Kidney (tissue), 14 donors: ENCODE results near the gene NLGN1. TPM values are rescaled to one million over a fixed set of nuclear protein-coding genes. Genes with fewer than 3 reads are reported as not detected.

Experiments used
- DNase-seq, 5 donors: peaks; one replicate each; pipeline ENCODE4 v3.0.0-alpha.2; 2013 to 2020
- FAIRE-seq: peaks from 2 replicates; lab custom pipeline; 2012; peaks lifted over from hg19 to GRCh38; lab: Jason Lieb, UNC
- H3K27ac ChIP-seq, 2 donors: one replicate each; pipeline ENCODE4 v1.7.0; 2013; ENCODE audit warnings: low read depth in 2 of 2, low read length in 2 of 2, inconsistent platforms in 1 of 2
- H3K27me3 ChIP-seq: one replicate; pipeline ENCODE4 v1.7.1; 2013; ENCODE audit warnings: low read length, inconsistent platforms; ENCODE audit not compliant: control insufficient read depth, insufficient read depth
- H3K36me3 ChIP-seq, 3 donors: one replicate each; pipeline versions ENCODE4 v1.7.0 to v1.7.1; 2013; ENCODE audit warnings: low read length in 3 of 3, control low read depth in 1 of 3, inconsistent platforms in 1 of 3; ENCODE audit not compliant: insufficient read depth in 3 of 3, control insufficient read depth in 2 of 3
- H3K4me1 ChIP-seq, 3 donors: one replicate each; pipeline versions ENCODE4 v1.7.0 to v1.7.1; 2013; ENCODE audit warnings: low read length in 3 of 3, inconsistent platforms in 1 of 3, low read depth in 1 of 3; ENCODE audit not compliant: control insufficient read depth in 2 of 3, insufficient read depth in 2 of 3
- H3K4me3 ChIP-seq, 3 donors: one replicate each; pipeline versions ENCODE4 v1.7.0 to v1.8.1; 2013; ENCODE audit warnings: low read length in 3 of 3, control low read depth in 1 of 3, inconsistent platforms in 1 of 3
- H3K9ac ChIP-seq, 3 donors: one replicate each; pipeline versions ENCODE4 v1.7.0 to v1.7.1; 2013; ENCODE audit warnings: low read length in 3 of 3, control low read depth in 1 of 3, inconsistent platforms in 1 of 3
- H3K9me3 ChIP-seq, 3 donors: one replicate each; pipeline versions ENCODE4 v1.7.0 to v1.7.1; 2013; ENCODE audit warnings: low read length in 3 of 3, control low read depth in 1 of 3, inconsistent platforms in 1 of 3; ENCODE audit not compliant: control insufficient read depth in 2 of 3, insufficient read depth in 1 of 3
- intact Hi-C: fragments of 100-400 bp; cut with DNase I; formaldehyde crosslinking; loops from one replicate; pipeline ENCODE4 v1.11.1; 2022
- polyA plus RNA-seq: library from polyadenylated mRNA; stranded (reverse); fragments of 350-450 nt; fragmentation: Illumina TruSeq; extraction: RNeasy Lipid Tissue Mini Kit (QIAGEN cat#74804); gene quantifications from one replicate; pipeline ENCODE4 v1.2.3, GENCODE V29; 2014; ENCODE audit warnings: low read depth, low replicate concordance; ENCODE audit not compliant: insufficient read depth
- total RNA-seq: library from RNA; stranded (reverse); fragmentation: NEBNext Ultra II Directional; extraction: Animal tissue kit (Norgen Biotek cat#: 25700); gene quantifications from one replicate; pipeline ENCODE4 v1.2.1, GENCODE V29; 2021
- TF ChIP-seq, protein P1 (sequence below): IDR thresholded peaks from 3 replicates; pipeline ENCODE4 v1.5.1; 2012; ENCODE audit warnings: mild to moderate bottlenecking, moderate library complexity, borderline replicate concordance; ENCODE audit not compliant: insufficient read depth; ENCODE audit errors: extremely low read depth
- donor health status: control.
- donor health status: control.
- donor health status: control.
- donor health status: control.
- donor health status: control.
- donor health status: DM: yes; HTN: yes; CAD: no.
- donor health status: Normal renal cell carcinoma (clear cell type).

The NLGN1 gene
- total and polyA plus RNA-seq, 2 donors from 2014 or later = 0.49 to 19.4 TPM

DNA sequence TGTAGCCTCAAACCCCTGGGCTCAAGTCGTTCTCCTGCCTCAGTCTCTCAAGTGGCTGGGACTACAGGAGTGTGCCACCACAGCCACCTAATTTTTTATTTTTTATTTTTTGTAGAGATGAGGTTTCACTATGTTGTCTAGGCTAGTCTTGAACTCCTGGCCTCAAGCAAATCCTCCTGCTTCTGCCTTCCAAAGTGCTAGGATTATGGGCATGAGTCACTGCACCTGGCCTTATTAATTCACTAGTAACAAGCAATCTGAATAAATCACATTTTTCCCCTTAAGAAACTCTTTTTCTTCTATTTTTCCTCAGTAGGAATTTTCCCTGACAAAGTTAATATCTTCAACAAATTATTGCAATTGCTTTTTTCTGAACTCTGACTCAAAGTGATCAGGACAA is 336.9 kb downstream of the NLGN1 start:
- TF ChIP-seq, protein P1, sequence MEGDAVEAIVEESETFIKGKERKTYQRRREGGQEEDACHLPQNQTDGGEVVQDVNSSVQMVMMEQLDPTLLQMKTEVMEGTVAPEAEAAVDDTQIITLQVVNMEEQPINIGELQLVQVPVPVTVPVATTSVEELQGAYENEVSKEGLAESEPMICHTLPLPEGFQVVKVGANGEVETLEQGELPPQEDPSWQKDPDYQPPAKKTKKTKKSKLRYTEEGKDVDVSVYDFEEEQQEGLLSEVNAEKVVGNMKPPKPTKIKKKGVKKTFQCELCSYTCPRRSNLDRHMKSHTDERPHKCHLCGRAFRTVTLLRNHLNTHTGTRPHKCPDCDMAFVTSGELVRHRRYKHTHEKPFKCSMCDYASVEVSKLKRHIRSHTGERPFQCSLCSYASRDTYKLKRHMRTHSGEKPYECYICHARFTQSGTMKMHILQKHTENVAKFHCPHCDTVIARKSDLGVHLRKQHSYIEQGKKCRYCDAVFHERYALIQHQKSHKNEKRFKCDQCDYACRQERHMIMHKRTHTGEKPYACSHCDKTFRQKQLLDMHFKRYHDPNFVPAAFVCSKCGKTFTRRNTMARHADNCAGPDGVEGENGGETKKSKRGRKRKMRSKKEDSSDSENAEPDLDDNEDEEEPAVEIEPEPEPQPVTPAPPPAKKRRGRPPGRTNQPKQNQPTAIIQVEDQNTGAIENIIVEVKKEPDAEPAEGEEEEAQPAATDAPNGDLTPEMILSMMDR = no peak
- Histone ChIP-seq H3K4me3 (no peak overlapping the region), H3K27ac (no peak overlapping the region), H3K4me1 (no peaks in the 10 kb centered on the region), H3K9me3 (no peaks in the 10 kb centered on the region), H3K27me3 (no peaks in the 10 kb centered on the region), H3K9ac (no peak overlapping the region), H3K36me3 (no peaks in the 10 kb centered on the region)
- FAIRE-seq (no peak), DNase-seq (no peak)
- intact Hi-C loops = no loop called here

DNA sequence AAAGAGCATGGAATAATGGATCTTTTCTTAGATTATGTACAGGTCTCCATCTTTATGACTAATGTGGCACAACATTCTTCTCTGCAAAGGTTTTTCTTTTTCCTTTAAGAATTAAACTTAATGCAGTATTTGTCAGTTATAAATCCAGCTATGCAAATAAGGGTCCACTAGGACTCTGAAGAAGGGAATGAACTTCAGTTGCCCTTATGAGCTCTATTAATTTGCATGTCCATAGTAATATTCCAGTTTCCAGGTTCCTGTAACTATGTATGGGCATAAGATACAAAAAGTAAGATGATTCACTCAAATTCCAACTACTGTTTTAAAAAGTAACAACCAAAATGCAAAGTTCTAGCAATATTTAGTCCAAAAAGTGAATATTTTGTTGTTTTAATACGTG is 337.4 kb downstream of the NLGN1 start:
- Histone ChIP-seq H3K9me3 (no peaks in the 10 kb centered on the region), H3K27me3 (no peaks in the 10 kb centered on the region), H3K27ac (no peak overlapping the region), H3K4me3 (no peak overlapping the region), H3K4me1 (no peaks in the 10 kb centered on the region), H3K9ac (no peak overlapping the region), H3K36me3 (no peaks in the 10 kb centered on the region)
- FAIRE-seq = no peak
- intact Hi-C loops = no loop called here
- no peak for DNase-seq
- TF ChIP-seq, protein P1 = no peak

DNA sequence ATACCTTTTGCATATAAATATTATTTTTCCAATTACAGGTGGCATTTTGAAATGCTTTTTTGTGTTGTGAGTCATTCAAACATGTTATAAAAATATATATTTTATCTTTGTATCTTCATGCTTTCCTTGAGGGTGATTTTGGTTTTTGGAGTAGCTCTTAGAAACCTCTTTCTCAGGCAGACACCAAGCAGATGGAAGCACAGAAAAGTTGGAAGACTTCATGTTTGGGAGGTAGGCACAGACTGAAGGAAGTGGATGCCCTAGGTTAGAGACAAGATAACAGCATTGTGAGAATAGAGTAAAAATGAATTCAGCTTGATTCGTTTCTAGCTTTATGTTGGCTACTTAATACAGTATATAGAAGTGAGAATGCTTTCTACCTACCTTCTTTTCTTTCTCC is 338.3 kb downstream of the NLGN1 start:
- Histone ChIP-seq H3K4me3 (no peak overlapping the region), H3K9me3 (no peaks in the 10 kb centered on the region), H3K27me3 (no peaks in the 10 kb centered on the region), H3K9ac (no peak overlapping the region), H3K4me1 (no peaks in the 10 kb centered on the region), H3K36me3 (no peaks in the 10 kb centered on the region), H3K27ac (no peak overlapping the region)
- FAIRE-seq (no peak), DNase-seq (no peak)
- TF ChIP-seq, protein P1 = no peak
- intact Hi-C loops = no loop called here

DNA sequence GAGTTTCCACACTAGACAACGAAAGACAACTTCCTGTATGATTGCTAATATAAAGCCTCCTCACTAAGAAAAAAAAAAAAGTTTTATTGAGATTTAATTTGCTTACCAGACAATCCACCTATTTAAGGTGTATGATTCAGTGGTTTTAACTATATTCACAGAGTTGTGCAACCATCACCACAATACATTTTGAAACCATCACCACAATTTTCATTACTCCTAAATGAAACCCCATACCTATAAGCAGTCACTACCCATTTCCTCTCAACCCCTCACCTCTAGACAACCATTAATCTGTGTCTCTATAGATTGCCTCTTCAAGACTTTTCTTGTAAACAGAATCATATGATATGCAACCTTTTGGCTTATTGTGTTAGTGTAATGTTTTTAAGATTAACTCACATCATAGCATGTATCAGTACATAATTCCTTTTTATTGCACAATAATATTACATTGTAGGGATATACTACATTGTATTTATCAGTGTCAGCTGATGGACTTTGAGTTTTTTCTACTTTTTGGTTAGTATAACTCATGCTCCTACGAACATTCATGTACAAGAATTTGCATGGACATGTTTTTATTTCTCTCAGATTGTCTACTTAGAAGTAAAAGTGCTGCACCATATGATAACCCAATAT is 339.7 kb downstream of the NLGN1 start:
- Histone ChIP-seq H3K4me1 (no peaks in the 10 kb centered on the region), H3K27me3 (no peaks in the 10 kb centered on the region), H3K27ac (no peak overlapping the region), H3K9me3 (no peaks in the 10 kb centered on the region), H3K36me3 (no peaks in the 10 kb centered on the region), H3K9ac (no peak overlapping the region), H3K4me3 (no peak overlapping the region)
- no peak for FAIRE-seq
- TF ChIP-seq, protein P1 = no peak
- intact Hi-C loops = no loop called here
- no peak for DNase-seq
